BE2C (cell line): Measurements from ENCODE around the gene DPAGT1.

Experiments
- DNase-seq: peaks from one replicate; pipeline ENCODE4 v3.0.0-alpha.2; 2020
- H3K27me3 ChIP-seq: fragments of 250-450 bp; sonication (Bioruptor Pico); 2 replicates; pipeline ENCODE4 v1.5.1; 2020; ENCODE audit warnings: mild to moderate bottlenecking
- H3K36me3 ChIP-seq: fragments of 250-450 bp; sonication (Bioruptor Pico); 2 replicates; pipeline ENCODE4 v1.5.1; 2020; ENCODE audit warnings: mild to moderate bottlenecking
- H3K4me1 ChIP-seq: fragments of 250-450 bp; sonication (Bioruptor Pico); 2 replicates; pipeline ENCODE4 v1.5.1; 2020
- H3K4me3 ChIP-seq: 2 replicates; pipeline ENCODE4 v1.5.1; 2011; ENCODE audit warnings: low read depth, low read length
- H3K9me3 ChIP-seq: fragments of 250-450 bp; sonication (Bioruptor Pico); 2 replicates; pipeline ENCODE4 v1.5.1; 2020
- CTCF ChIP-seq: IDR thresholded peaks from 2 replicates; pipeline ENCODE4 v1.5.1; 2012; ENCODE audit warnings: mild to moderate bottlenecking, low read depth, low read length

The DPAGT1 gene

GRCh38 chr11:119125821-119126220 is 24.2 kb upstream of the DPAGT1 start:
- no peak for TF ChIP-seq CTCF
- DNase-seq: no peak

GRCh38 chr11:119121811-119122124 is 20.1 kb upstream of the DPAGT1 start:
- peak overlapping the region; percentile 99 for H3K4me3 ChIP-seq
- H3K4me1 ChIP-seq: no peaks in the 10 kb centered on the region
- peaks cover 8% of the 10 kb centered on the region for H3K36me3 ChIP-seq
- no peak for DNase-seq
- no peaks in the 10 kb centered on the region for H3K27me3 ChIP-seq
- TF ChIP-seq CTCF: no peak
- no peaks in the 10 kb centered on the region for H3K9me3 ChIP-seq

More at GRCh38 chr11:119125821-119126220, 24.2 kb upstream of the DPAGT1 start:
- Histone ChIP-seq H3K36me3 (peaks cover 24% of the 10 kb centered on the region), H3K27me3 (no peaks in the 10 kb centered on the region), H3K9me3 (no peaks in the 10 kb centered on the region), H3K4me1 (no peaks in the 10 kb centered on the region), H3K4me3 (no peak overlapping the region)

- peak within 1 kb of the TSS; percentile 99 for H3K4me3 ChIP-seq
- H3K36me3 ChIP-seq: peaks cover 8% of the 10 kb centered on the region
- no peak for TF ChIP-seq CTCF
- H3K27me3 ChIP-seq: no peaks in the 10 kb centered on the region
- no peaks in the 10 kb centered on the region for H3K9me3 ChIP-seq
- DNase-seq: peak; percentile 100
- no peaks in the 10 kb centered on the region for H3K4me1 ChIP-seq
Observed at GRCh38 chr11:119121008-119121810, 19.6 kb upstream of the DPAGT1 start, which contains the start of gene HINFP. Gene HINFP (plus strand): TSS chr11:119121580. CDS start chr11:119126945, 5,365 bp downstream.

GRCh38 chr11:119120639-119121007 is 19.0 kb upstream of the DPAGT1 start:
- H3K27me3 ChIP-seq: no peaks in the 10 kb centered on the region
- H3K4me3 ChIP-seq: peak overlapping the region; percentile 60
- H3K9me3 ChIP-seq: no peaks in the 10 kb centered on the region
- no peak for TF ChIP-seq CTCF
- DNase-seq: no peak
- peaks cover 8% of the 10 kb centered on the region for H3K36me3 ChIP-seq
- H3K4me1 ChIP-seq: no peaks in the 10 kb centered on the region

GRCh38 chr11:119118946-119119345 is 17.3 kb upstream of the DPAGT1 start:
- H3K4me1 ChIP-seq: no peaks in the 10 kb centered on the region
- no peaks in the 10 kb centered on the region for H3K27me3 ChIP-seq
- DNase-seq: no peak
- H3K9me3 ChIP-seq: no peaks in the 10 kb centered on the region
- no peak for TF ChIP-seq CTCF
- no peak overlapping the region for H3K4me3 ChIP-seq
- H3K36me3 ChIP-seq: peaks cover 9% of the 10 kb centered on the region

- Histone ChIP-seq H3K36me3 (peaks cover 11% of the 10 kb centered on the region), H3K4me3 (no peak overlapping the region), H3K27me3 (no peaks in the 10 kb centered on the region), H3K4me1 (no peaks in the 10 kb centered on the region), H3K9me3 (no peaks in the 10 kb centered on the region)
- no peak for TF ChIP-seq CTCF
- DNase-seq: no peak
Observed at GRCh38 chr11:119118227-119118626, 16.6 kb upstream of the DPAGT1 start.
